GM12891 (cell line): ENCODE measurements around the gene ICOSLG.
"Not testable (repeated sequence)": the region's sequence is repeated elsewhere in the genome, so short reads cannot be mapped to it uniquely, and the experiment has no call there.

Experiments
- PAX5 ChIP-seq: IDR thresholded peaks from 2 replicates; pipeline ENCODE4 v1.6.1; 2011; ENCODE audit warnings: low read length, moderate library complexity, mild to moderate bottlenecking; ENCODE audit not compliant: insufficient read depth, severe bottlenecking
- POLR2A ChIP-seq: IDR thresholded peaks from 2 replicates; pipeline ENCODE4 v1.6.1; 2011; ENCODE audit warnings: low read depth, low read length, control low read depth
- POLR2AphosphoS5 ChIP-seq: IDR thresholded peaks from 2 replicates; pipeline ENCODE4 v1.6.1; 2011; ENCODE audit warnings: low read depth, low read length, control low read depth
- POU2F2 ChIP-seq: IDR thresholded peaks from 2 replicates; pipeline ENCODE4 v1.6.1; 2011; ENCODE audit warnings: low read depth, mild to moderate bottlenecking, control low read depth, low read length, moderate library complexity
- SPI1 ChIP-seq: IDR thresholded peaks from 2 replicates; pipeline ENCODE4 v1.6.1; 2011; ENCODE audit warnings: low read depth, low read length, control low read depth
- TAF1 ChIP-seq: IDR thresholded peaks from 2 replicates; pipeline ENCODE4 v1.6.1; 2011; ENCODE audit warnings: low read depth, low read length, control low read depth

- TF ChIP-seq POLR2A, PAX5, POLR2AphosphoS5, TAF1, SPI1, POU2F2: not testable (repeated sequence)
Measured at GRCh38 chr21:44206698-44207676, 33.8 kb downstream of the ICOSLG start.
